IMR-90 (cell line): Measurements from ENCODE around the gene SLC8A1. TPM values are rescaled to one million over a fixed set of nuclear protein-coding genes. Genes with fewer than 3 reads are reported as not detected.

Experiments
- ATAC-seq: fragments of 200-7000 bp; cut with Tn5 transposase; 2 replicates; pipeline ENCODE4 v1.9.1; 2020; ENCODE audit warnings: low read depth, mild to moderate bottlenecking, moderate library complexity
- BruUV-seq: library from RNA; stranded (reverse); fragments of 400-500 nt; replicated peaks from 2 replicates; lab custom pipeline; 2021; lab: Mats Ljungman, UMichigan
- CTCF ChIA-PET: fragments of 300-600 bp; formaldehyde crosslinking; extraction: SDS; loops from one replicate; lab custom pipeline; 2021; ENCODE audit warnings: antibody characterized with exemption; lab: Yijun Ruan, JAX
- POLR2A ChIA-PET: fragments of 300-600 bp; sonication (Branson Sonifier 250); formaldehyde crosslinking; loops from one replicate; lab custom pipeline; 2022; ENCODE audit warnings: antibody characterized with exemption; ENCODE audit not compliant: unreplicated experiment; lab: Charles Lee
- DNase-seq: peaks from one replicate; pipeline ENCODE4 v3.0.0; 2013
- H2AFZ ChIP-seq: replicated peaks from 2 replicates; pipeline ENCODE3; 2013; ENCODE audit warnings: low read length, mild to moderate bottlenecking; ENCODE audit not compliant: poor library complexity
- H2AK5ac ChIP-seq: 2 replicates; pipeline ENCODE4 v1.6.1; 2013; ENCODE audit warnings: low read depth, low read length, inconsistent platforms
- H2AK9ac ChIP-seq: replicated peaks from 2 replicates; pipeline ENCODE3; 2013; ENCODE audit warnings: mild to moderate bottlenecking, low read depth, low read length, moderate library complexity; ENCODE audit not compliant: poor library complexity
- H2BK120ac ChIP-seq: 2 replicates; pipeline ENCODE4 v1.6.1; 2013; ENCODE audit warnings: low read depth, low read length, inconsistent platforms
- H2BK15ac ChIP-seq: 3 replicates; pipeline ENCODE4 v1.6.1; 2013; ENCODE audit warnings: low read depth, low read length, inconsistent platforms
- H2BK20ac ChIP-seq: 2 replicates; pipeline ENCODE4 v1.6.1; 2013; ENCODE audit warnings: low read depth, mild to moderate bottlenecking, inconsistent platforms, low read length, moderate library complexity
- H2BK5ac ChIP-seq: 2 replicates; pipeline ENCODE4 v1.6.1; 2013; ENCODE audit warnings: mild to moderate bottlenecking, low read depth, low read length, inconsistent platforms; ENCODE audit not compliant: poor library complexity, severe bottlenecking
- H3K14ac ChIP-seq: replicated peaks from 2 replicates; pipeline ENCODE4 v1.6.1; 2013; ENCODE audit warnings: low read depth, low read length, inconsistent platforms
- H3K18ac ChIP-seq: 2 replicates; pipeline ENCODE4 v1.6.1; 2013; ENCODE audit warnings: low read depth, low read length, control low read depth
- H3K23ac ChIP-seq: 2 replicates; pipeline ENCODE4 v1.6.1; 2013; ENCODE audit warnings: low read depth, low read length, inconsistent platforms
- H3K27ac ChIP-seq: 2 replicates; pipeline ENCODE4 v1.5.1; 2013; ENCODE audit warnings: mild to moderate bottlenecking, control low read depth, low read length; ENCODE audit not compliant: insufficient read depth
- H3K27me3 ChIP-seq: 2 replicates; pipeline ENCODE4 v1.6.1; 2013; ENCODE audit warnings: low read length; ENCODE audit not compliant: control insufficient read depth, insufficient read depth
- H3K36me3 ChIP-seq: 2 replicates; pipeline ENCODE4 v1.6.1; 2013; ENCODE audit warnings: low read length, mixed read lengths; ENCODE audit not compliant: control insufficient read depth, insufficient read depth
- H3K4ac ChIP-seq: 2 replicates; pipeline ENCODE4 v1.6.1; 2013; ENCODE audit warnings: low read depth, low read length, inconsistent platforms
- H3K4me1 ChIP-seq: 2 replicates; pipeline ENCODE4 v1.6.1; 2013; ENCODE audit warnings: low read length, mixed read lengths; ENCODE audit not compliant: control insufficient read depth, insufficient read depth
- H3K4me2 ChIP-seq: 2 replicates; pipeline ENCODE4 v1.6.1; 2013; ENCODE audit warnings: low read depth, mild to moderate bottlenecking, control low read depth, low read length, moderate library complexity
- H3K4me3 ChIP-seq: 2 replicates; pipeline ENCODE4 v1.5.1; 2013; ENCODE audit warnings: low read depth, mild to moderate bottlenecking, control low read depth, low read length, moderate library complexity; ENCODE audit not compliant: insufficient read depth
- H3K56ac ChIP-seq: 2 replicates; pipeline ENCODE4 v1.6.1; 2013; ENCODE audit warnings: low read length, inconsistent platforms; ENCODE audit not compliant: insufficient read depth; ENCODE audit errors: extremely low read depth
- H3K79me1 ChIP-seq, 2 experiments: 2 replicates each; pipeline ENCODE4 v1.6.1; 2013; ENCODE audit warnings: low read length in 2 of 2, inconsistent platforms in 1 of 2, low read depth in 1 of 2
- H3K9ac ChIP-seq: 2 replicates; pipeline ENCODE4 v1.6.1; 2013; ENCODE audit warnings: low read depth, low read length, control low read depth
- H3K9me1 ChIP-seq: 2 replicates; pipeline ENCODE4 v1.6.1; 2013; ENCODE audit warnings: low read length, inconsistent platforms; ENCODE audit not compliant: insufficient read depth
- H3K9me3 ChIP-seq: 2 replicates; pipeline ENCODE4 v1.6.1; 2013; ENCODE audit warnings: low read length; ENCODE audit not compliant: control insufficient read depth, insufficient read depth
- H4K20me1 ChIP-seq: 2 replicates; pipeline ENCODE4 v1.6.1; 2013; ENCODE audit warnings: low read length, inconsistent platforms; ENCODE audit not compliant: insufficient read depth
- H4K5ac ChIP-seq: 2 replicates; pipeline ENCODE4 v1.6.1; 2013; ENCODE audit warnings: mild to moderate bottlenecking, low read depth, low read length, control low read depth
- H4K8ac ChIP-seq, 2 experiments: 2 replicates each; pipeline ENCODE4 v1.6.1; 2013; ENCODE audit warnings: low read depth in 2 of 2, low read length in 2 of 2, control low read depth in 1 of 2, inconsistent platforms in 1 of 2
- H4K91ac ChIP-seq: 2 replicates; pipeline ENCODE4 v1.6.1; 2013; ENCODE audit warnings: low read depth, low read length, inconsistent platforms; ENCODE audit not compliant: insufficient read depth
- BHLHE40 ChIP-seq: fragments of 150-350 bp; IDR thresholded peaks from 2 replicates; pipeline ENCODE4 v1.6.1; 2016; ENCODE audit warnings: mild to moderate bottlenecking, low read depth, low read length
- ELK1 ChIP-seq: fragments of 150-350 bp; IDR thresholded peaks from 2 replicates; pipeline ENCODE4 v1.6.1; 2016; ENCODE audit warnings: low read depth, mild to moderate bottlenecking, low read length, moderate library complexity, borderline replicate concordance
- MAZ ChIP-seq: IDR thresholded peaks from 2 replicates; pipeline ENCODE4 v1.6.1; 2012; ENCODE audit warnings: low read depth, mild to moderate bottlenecking, low read length, improper control_type of control experiment, moderate library complexity, borderline replicate concordance
- MXI1 ChIP-seq: IDR thresholded peaks from 2 replicates; pipeline ENCODE4 v1.6.1; 2012; ENCODE audit warnings: low read depth, mild to moderate bottlenecking, low read length, moderate library complexity, borderline replicate concordance
- NFE2L2 ChIP-seq: fragments of 150-350 bp; IDR thresholded peaks from 2 replicates; pipeline ENCODE4 v1.6.1; 2016; ENCODE audit warnings: low read depth, mild to moderate bottlenecking, low read length
- POLR2A ChIP-seq: IDR thresholded peaks from 2 replicates; pipeline ENCODE4 v1.6.1; 2012; ENCODE audit warnings: mild to moderate bottlenecking, low read depth, low read length
- RAD21 ChIP-seq: IDR thresholded peaks from 2 replicates; pipeline ENCODE4 v1.6.1; 2012; ENCODE audit warnings: low read length, improper control_type of control experiment
- RCOR1 ChIP-seq: IDR thresholded peaks from 2 replicates; pipeline ENCODE4 v1.6.1; 2012; ENCODE audit warnings: mild to moderate bottlenecking, low read length, improper control_type of control experiment; ENCODE audit not compliant: insufficient replicate concordance
- RFX5 ChIP-seq: IDR thresholded peaks from 2 replicates; pipeline ENCODE4 v1.8.0; 2012; ENCODE audit warnings: low read depth, mild to moderate bottlenecking, low read length, moderate library complexity
- SMC3 ChIP-seq: fragments of 150-350 bp; IDR thresholded peaks from 2 replicates; pipeline ENCODE4 v1.6.1; 2016; ENCODE audit warnings: low read depth, mild to moderate bottlenecking, antibody characterized with exemption, low read length, moderate library complexity
- WGBS, 2 experiments: methylation state at CpG; one replicate each; pipeline versions ENCODE4 v1.1.5 to v1.1.7; 2013; ENCODE audit warnings: missing lambda C conversion rate in 2 of 2; ENCODE audit not compliant: insufficient read length in 1 of 2; ENCODE audit errors: extremely low coverage in 2 of 2; 5-methylcytosine and 5-hydroxymethylcytosine counted together
- dilution Hi-C: fragments of 300-500 bp; cut with HindIII; formaldehyde crosslinking; loops from one replicate; pipeline ENCODE4 v1.14.3; 2018; ENCODE audit warnings: low sequenced_read_pairs; ENCODE audit not compliant: unreplicated experiment
- in situ Hi-C: fragments of 300-500 bp; cut with MboI; formaldehyde crosslinking; loops from 3 replicates; pipeline ENCODE4 v1.14.3; 2019; ENCODE audit warnings: low sequenced_read_pairs, inconsistent platforms, mixed read lengths
- intact Hi-C: fragments of 100-400 bp; cut with micrococcal nuclease; formaldehyde crosslinking; loops from 2 replicates; pipeline ENCODE4 v1.10.0; 2022
- polyA plus RNA-seq, 3 experiments: library from polyadenylated mRNA; depleted of rRNA; stranded (reverse); fragments of >200 nt; gene quantifications; 2 replicates each; pipeline ENCODE4 v1.2.3, GENCODE V29; 2012; ENCODE audit warnings: low replicate concordance in 1 of 3
- total RNA-seq: library from RNA; depleted of rRNA; stranded (reverse); fragments of >200 nt; gene quantifications from 2 replicates; pipeline ENCODE4 v1.2.3, GENCODE V29; 2012

SLC8A1 gene
- total and polyA plus RNA-seq, 2 of the 4 experiments (the other 2 are of a cell fraction): 7.7 to 57.0 TPM

- Histone ChIP-seq H3K14ac (no peak overlapping the region), H3K4me2 (no peak overlapping the region), H2BK15ac (no peak overlapping the region), H3K27ac (no peak overlapping the region), H2AFZ (no peak overlapping the region), H4K91ac (no peak overlapping the region), H4K8ac (no peak overlapping the region), H3K9ac (no peak overlapping the region), H3K27me3 (no peaks in the 10 kb centered on the region), H3K23ac (no peak overlapping the region; the same call in 1 of the 2 replicates), H4K20me1 (no peaks in the 10 kb centered on the region), H2AK5ac (no peak overlapping the region), H2BK20ac (no peak overlapping the region), H3K56ac (no peak overlapping the region), H3K79me1 (peaks cover 49 to 58% of the 10 kb centered on the region in 2 experiments), H2AK9ac (no peak overlapping the region), H3K36me3 (peaks cover 3% of the 10 kb centered on the region; the same call in 1 of the 2 replicates), H4K5ac (no peak overlapping the region), H3K9me3 (no peaks in the 10 kb centered on the region), H3K18ac (no peak overlapping the region; the same call in 1 of the 2 replicates), H3K4ac (no peak overlapping the region), H3K4me3 (no peak overlapping the region), H3K9me1 (peaks cover 8% of the 10 kb centered on the region), H3K4me1 (peaks cover 18% of the 10 kb centered on the region), H2BK5ac (no peak overlapping the region), H2BK120ac (peak overlapping the region; percentile 17; the same call in 1 of the 2 replicates)
- in situ Hi-C loops (no loop called here), intact Hi-C loops (no loop called here), dilution Hi-C loops (no loop called here)
- TF ChIP-seq RFX5: no peak
- TF ChIP-seq SMC3: no peak
- no peak for TF ChIP-seq RAD21
- TF ChIP-seq RCOR1: no peak
- TF ChIP-seq MXI1: no peak
- no peak for TF ChIP-seq ELK1
- no peak for TF ChIP-seq MAZ
- TF ChIP-seq BHLHE40: no peak
- no peak for TF ChIP-seq POLR2A
- no peak for TF ChIP-seq NFE2L2
- CTCF ChIA-PET: no interaction called here
- WGBS, 2 experiments: no CpG with 5 or more reads among the region's 1 CpG
- no TSS peak for BruUV-seq
- ATAC-seq: no peak
- DNase-seq: no peak
- POLR2A ChIA-PET: no interaction called here
Measured at GRCh38 chr2:40440835-40441234, 11.1 kb downstream of the SLC8A1 start.
